Upper lobe of right lung (tissue), 1 donor: ENCODE measurements around the gene MAP3K3. TPM values are rescaled to one million over a fixed set of nuclear protein-coding genes. Genes with fewer than 3 reads are reported as not detected.

Source experiments
- ATAC-seq: fragments of 200-7000 bp; cut with Tn5 transposase; one replicate; pipeline ENCODE4 v1.9.1; 2020; ENCODE audit warnings: mild to moderate bottlenecking, moderate library complexity
- DNase-seq: peaks from one replicate; pipeline ENCODE4 v3.0.0-alpha.2; 2020
- H3K27ac ChIP-seq: fragments of 200-600 bp; one replicate; pipeline ENCODE4 v1.8.0; 2022
- H3K27me3 ChIP-seq: fragments of 200-600 bp; one replicate; pipeline ENCODE4 v1.8.0; 2022; ENCODE audit warnings: mild to moderate bottlenecking
- H3K36me3 ChIP-seq: fragments of 200-600 bp; one replicate; pipeline ENCODE4 v1.8.0; 2022
- H3K4me1 ChIP-seq: fragments of 200-600 bp; one replicate; pipeline ENCODE4 v1.8.0; 2022
- H3K4me3 ChIP-seq: fragments of 200-600 bp; one replicate; pipeline ENCODE4 v1.8.0; 2022; ENCODE audit warnings: mild to moderate bottlenecking
- H3K9me3 ChIP-seq: fragments of 200-600 bp; one replicate; pipeline ENCODE4 v1.8.0; 2022
- CTCF ChIP-seq: fragments of 200-600 bp; IDR thresholded peaks from one replicate; pipeline ENCODE4 v1.8.0; 2022; ENCODE audit warnings: antibody characterized with exemption
- intact Hi-C: fragments of 100-400 bp; cut with DNase I; formaldehyde crosslinking; loops from one replicate; pipeline ENCODE4 v1.11.0; 2022
- long read RNA-seq: library from polyadenylated mRNA; unstranded; transcript quantifications from one replicate; pipeline ENCODE4 v2.0.0, GENCODE V29; 2021
- total RNA-seq: library from RNA; stranded (reverse); fragmentation: NEBNext Ultra II Directional; extraction: Animal tissue kit (Norgen Biotek cat#: 25700); gene quantifications from one replicate; pipeline ENCODE4 v1.2.1, GENCODE V29; 2021
- donor health status: DM: no; HTN: yes; CAD: no; lungs with severe emphysema.

MAP3K3 gene
- total RNA-seq, result 57.5 TPM
- long read RNA-seq, full-length matches to known transcripts, result 74 of 124 reads
- long read RNA-seq, partial matches to known transcripts, result 22 of 124 reads
- long read RNA-seq, other reads (novel, unspliced or antisense), result 28 of 124 reads

GRCh38 chr17:63621684-63622573, at the start of gene MAP3K3:
Gene MAP3K3, plus strand, starts transcription at chr17:63622417. Its CDS starts 343 bp downstream, at chr17:63622760.
- H3K27ac ChIP-seq, result peak within 1 kb of the TSS; percentile 82
- peaks cover 33% of the 10 kb centered on the region for H3K4me1 ChIP-seq
- TF ChIP-seq CTCF, result peak; percentile 43
- intact Hi-C loops, result no loop called here
- DNase-seq (peak; percentile 99), ATAC-seq (peak; percentile 96)
- H3K27me3 ChIP-seq, result no peaks in the 10 kb centered on the region
- no peaks in the 10 kb centered on the region for H3K36me3 ChIP-seq
- no peaks in the 10 kb centered on the region for H3K9me3 ChIP-seq
- peak within 1 kb of the TSS; percentile 78 for H3K4me3 ChIP-seq

GRCh38 chr17:63573634-63574033, 48.6 kb upstream of the MAP3K3 start:
- ATAC-seq (no peak), DNase-seq (no peak)
- Histone ChIP-seq H3K4me1 (peaks cover 3% of the 10 kb centered on the region), H3K4me3 (no peak overlapping the region), H3K9me3 (no peaks in the 10 kb centered on the region), H3K36me3 (peaks cover 13% of the 10 kb centered on the region), H3K27ac (no peak overlapping the region), H3K27me3 (no peaks in the 10 kb centered on the region)
- intact Hi-C loops, result no loop called here
- peak; percentile 14 for TF ChIP-seq CTCF

GRCh38 chr17:63578027-63578768, 44.0 kb upstream of the MAP3K3 start:
- Histone ChIP-seq H3K27ac (no peak overlapping the region), H3K9me3 (no peaks in the 10 kb centered on the region), H3K4me3 (no peak overlapping the region), H3K36me3 (peaks cover 46% of the 10 kb centered on the region), H3K4me1 (no peaks in the 10 kb centered on the region), H3K27me3 (no peaks in the 10 kb centered on the region)
- DNase-seq, result no peak
- ATAC-seq, result no peak
- no peak for TF ChIP-seq CTCF
- intact Hi-C loops, result no loop called here

- ATAC-seq (no peak), DNase-seq (no peak)
- H3K9me3 ChIP-seq, result no peaks in the 10 kb centered on the region
- no peak overlapping the region for H3K27ac ChIP-seq
- H3K27me3 ChIP-seq, result no peaks in the 10 kb centered on the region
- H3K4me3 ChIP-seq, result no peak overlapping the region
- no peak for TF ChIP-seq CTCF
- no peaks in the 10 kb centered on the region for H3K4me1 ChIP-seq
- peaks cover 52% of the 10 kb centered on the region for H3K36me3 ChIP-seq
- intact Hi-C loops, result no loop called here
Observed at GRCh38 chr17:63578769-63579111, 43.5 kb upstream of the MAP3K3 start.

- intact Hi-C loops, result no loop called here
- Histone ChIP-seq H3K27ac (peak overlapping the region; percentile 51), H3K36me3 (peaks cover 61% of the 10 kb centered on the region), H3K4me1 (no peaks in the 10 kb centered on the region), H3K4me3 (no peak overlapping the region), H3K27me3 (no peaks in the 10 kb centered on the region), H3K9me3 (no peaks in the 10 kb centered on the region)
- TF ChIP-seq CTCF, result no peak
- ATAC-seq (no peak), DNase-seq (no peak)
Observed at GRCh38 chr17:63579633-63580032, 42.6 kb upstream of the MAP3K3 start.
